H1 (cell line): ENCODE data around the gene MORN5. TPM values are rescaled to one million over a fixed set of nuclear protein-coding genes. Genes with fewer than 3 reads are reported as not detected.
A peak's percentile ranks its signal among the peaks of the same experiment; 100 is the strongest.

Experiments
- CTCF ChIA-PET: fragments of 300-600 bp; sonication (Branson Sonifier 250); formaldehyde crosslinking; loops from one replicate; lab custom pipeline; 2021; ENCODE audit not compliant: partially characterized antibody; lab: Charles Lee
- POLR2A ChIA-PET: fragments of 300-600 bp; sonication (Branson Sonifier 250); formaldehyde crosslinking; loops from one replicate; lab custom pipeline; 2021; ENCODE audit warnings: inconsistent platforms; ENCODE audit not compliant: partially characterized antibody; lab: Charles Lee
- DNase-seq, 2 experiments: peaks; one replicate each; pipeline versions ENCODE4 v3.0.0 to v3.0.0-alpha.2; 2010 to 2022; ENCODE audit warnings: low spot score in 2 of 2, low read depth in 1 of 2, mixed read lengths in 1 of 2
- FAIRE-seq: peaks from 2 replicates; lab custom pipeline; 2011; peaks lifted over from hg19 to GRCh38; lab: Jason Lieb, UNC
- H2AFZ ChIP-seq: 2 replicates; pipeline ENCODE4 v1.8.1; 2012; ENCODE audit warnings: low read length, inconsistent platforms
- H2AK5ac ChIP-seq: 2 replicates; pipeline ENCODE4 v1.6.1; 2013; ENCODE audit warnings: low read depth, low read length
- H2BK120ac ChIP-seq: replicated peaks from 2 replicates; pipeline ENCODE3; 2013; ENCODE audit warnings: low read depth, low read length, inconsistent platforms
- H2BK12ac ChIP-seq: 2 replicates; pipeline ENCODE4 v1.6.1; 2013; ENCODE audit warnings: low read depth, low read length
- H2BK15ac ChIP-seq: 2 replicates; pipeline ENCODE4 v1.6.1; 2013; ENCODE audit warnings: low read length
- H2BK20ac ChIP-seq: 2 replicates; pipeline ENCODE4 v1.6.1; 2013; ENCODE audit warnings: low read length
- H2BK5ac ChIP-seq: 2 replicates; pipeline ENCODE4 v1.6.1; 2013; ENCODE audit warnings: low read depth, low read length
- H3K14ac ChIP-seq: 2 replicates; pipeline ENCODE4 v1.6.1; 2013; ENCODE audit warnings: inconsistent platforms; ENCODE audit not compliant: insufficient read length
- H3K18ac ChIP-seq: 2 replicates; pipeline ENCODE4 v1.6.1; 2013; ENCODE audit warnings: low read length; ENCODE audit errors: extremely low read depth
- H3K23ac ChIP-seq: 2 replicates; pipeline ENCODE4 v1.6.1; 2013; ENCODE audit warnings: inconsistent platforms; ENCODE audit not compliant: insufficient read length
- H3K23me2 ChIP-seq: 2 replicates; pipeline ENCODE4 v1.6.1; 2013; ENCODE audit warnings: low read depth, low read length
- H3K27ac ChIP-seq: 2 replicates; pipeline ENCODE4 v1.6.1; 2011; ENCODE audit warnings: low read depth, low read length, inconsistent platforms
- H3K27me3 ChIP-seq, 4 experiments: replicated peaks in 1 of 4; 1 replicate in 1 of 4; 2 replicates in 3 of 4; pipeline versions ENCODE4 v1.6.1 to v1.8.1; 2011 to 2013; ENCODE audit warnings: low read length in 3 of 4, mild to moderate bottlenecking in 3 of 4, inconsistent platforms in 2 of 4, mixed read lengths in 2 of 4, moderate library complexity in 1 of 4; ENCODE audit not compliant: control insufficient read depth in 3 of 4, insufficient read depth in 3 of 4; ENCODE audit errors: extremely low read depth in 1 of 4
- H3K36me3 ChIP-seq, 4 experiments: 2 replicates each; pipeline versions ENCODE4 v1.6.1 to v1.8.1; 2011 to 2013; ENCODE audit warnings: mild to moderate bottlenecking in 4 of 4, low read length in 3 of 4, moderate library complexity in 2 of 4, control low read depth in 1 of 4, inconsistent platforms in 1 of 4; ENCODE audit not compliant: insufficient read depth in 4 of 4, control insufficient read depth in 2 of 4
- H3K4ac ChIP-seq: replicated peaks from 2 replicates; pipeline ENCODE3; 2013; ENCODE audit warnings: low read length, low read depth, mixed read lengths, inconsistent platforms; ENCODE audit not compliant: insufficient read length
- H3K4me1 ChIP-seq, 4 experiments: replicated peaks in 1 of 4; 1 replicate in 1 of 4; 2 replicates in 3 of 4; pipeline versions ENCODE4 v1.6.1 to v1.8.1; 2011 to 2013; ENCODE audit warnings: low read length in 3 of 4, inconsistent platforms in 2 of 4, mixed read lengths in 1 of 4; ENCODE audit not compliant: insufficient read depth in 4 of 4, control insufficient read depth in 3 of 4
- H3K4me2 ChIP-seq, 2 experiments: 2 replicates each; pipeline versions ENCODE4 v1.6.1 to v1.8.1; 2011 to 2013; ENCODE audit warnings: low read depth in 2 of 2, low read length in 2 of 2, control low read depth in 1 of 2, inconsistent platforms in 1 of 2, mild to moderate bottlenecking in 1 of 2; ENCODE audit not compliant: insufficient read depth in 1 of 2
- H3K4me3 ChIP-seq, 4 experiments: fragments of 200-600, 300-600 bp in 1 of 4; sonication (generic), shearing (Covaris generic), sonication (Bioruptor Twin) in 1 of 4; 2 replicates each; pipeline versions ENCODE4 v1.5.1 to v1.8.1; 2011 to 2016; ENCODE audit warnings: low read length in 4 of 4, low read depth in 3 of 4, control low read depth in 2 of 4, inconsistent platforms in 2 of 4, mild to moderate bottlenecking in 2 of 4, mixed read lengths in 1 of 4, moderate library complexity in 1 of 4; ENCODE audit not compliant: insufficient read depth in 2 of 4; ENCODE audit errors: extremely low read depth in 1 of 4
- H3K56ac ChIP-seq: replicated peaks from 2 replicates; pipeline ENCODE3; 2013; ENCODE audit warnings: low read depth, mild to moderate bottlenecking, mixed read lengths, low read length, inconsistent platforms; ENCODE audit not compliant: insufficient read length
- H3K79me1 ChIP-seq: 2 replicates; pipeline ENCODE4 v1.6.1; 2013; ENCODE audit warnings: low read depth, low read length, control low read depth
- H3K79me2 ChIP-seq, 2 experiments: 2 replicates each; pipeline versions ENCODE4 v1.6.1 to v1.8.1; 2012 to 2013; ENCODE audit warnings: low read length in 2 of 2, mild to moderate bottlenecking in 2 of 2, inconsistent platforms in 1 of 2; ENCODE audit not compliant: insufficient read depth in 2 of 2, control insufficient read depth in 1 of 2
- H3K9ac ChIP-seq, 4 experiments: replicated peaks in 1 of 4; 1 replicate in 1 of 4; 2 replicates in 3 of 4; pipeline versions ENCODE4 v1.6.1 to v1.8.1; 2011 to 2013; ENCODE audit warnings: low read depth in 3 of 4, low read length in 3 of 4, control low read depth in 2 of 4, mild to moderate bottlenecking in 2 of 4, moderate library complexity in 2 of 4, inconsistent platforms in 1 of 4; ENCODE audit errors: extremely low read depth in 1 of 4
- H3K9me3 ChIP-seq, 2 experiments: 2 replicates each; pipeline versions ENCODE4 v1.6.1 to v1.8.1; 2012 to 2013; ENCODE audit warnings: mild to moderate bottlenecking in 2 of 2, moderate library complexity in 2 of 2, control low read depth in 1 of 2, inconsistent platforms in 1 of 2, low read depth in 1 of 2, low read length in 1 of 2, mixed read lengths in 1 of 2; ENCODE audit not compliant: insufficient read depth in 2 of 2
- H4K20me1 ChIP-seq, 2 experiments: replicated peaks in 1 of 2; 2 replicates each; pipeline versions ENCODE3 to v1.8.1; 2011 to 2013; ENCODE audit warnings: inconsistent platforms in 2 of 2, low read length in 2 of 2, mild to moderate bottlenecking in 1 of 2; ENCODE audit not compliant: insufficient read depth in 2 of 2, control insufficient read depth in 1 of 2
- H4K5ac ChIP-seq: 2 replicates; pipeline ENCODE4 v1.6.1; 2013; ENCODE audit warnings: low read length, low read depth, mixed read lengths, inconsistent platforms; ENCODE audit not compliant: insufficient read length
- H4K8ac ChIP-seq: 2 replicates; pipeline ENCODE4 v1.8.0; 2013; ENCODE audit warnings: mild to moderate bottlenecking, moderate library complexity, low read length, inconsistent platforms; ENCODE audit not compliant: insufficient read depth; ENCODE audit errors: extremely low read depth
- H4K91ac ChIP-seq: replicated peaks from 2 replicates; pipeline ENCODE3; 2013; ENCODE audit warnings: low read length, mixed read lengths, inconsistent platforms; ENCODE audit not compliant: insufficient read length
- JUND ChIP-seq: IDR thresholded peaks from 2 replicates; pipeline ENCODE4 v1.6.1; 2011; ENCODE audit warnings: mild to moderate bottlenecking, improper control_type of control experiment, low read length
- RXRA ChIP-seq: IDR thresholded peaks from 2 replicates; pipeline ENCODE4 v1.6.1; 2011; ENCODE audit warnings: low read depth, mild to moderate bottlenecking, low read length, moderate library complexity; ENCODE audit not compliant: insufficient read depth
- SRF ChIP-seq: IDR thresholded peaks from 2 replicates; pipeline ENCODE4 v1.6.1; 2011; ENCODE audit warnings: mild to moderate bottlenecking, low read depth, low read length, moderate library complexity
- WGBS, 2 experiments: shearing (Covaris generic) in 1 of 2; methylation state at CpG; one replicate each; pipeline versions ENCODE4 v1.1.6 to v1.1.7; 2013 to 2015; ENCODE audit warnings: low lambda C conversion rate in 2 of 2, mixed read lengths in 2 of 2, inconsistent platforms in 1 of 2, low coverage in 1 of 2, missing lambda C conversion rate in 1 of 2; ENCODE audit not compliant: insufficient replicate concordance in 2 of 2, insufficient coverage in 1 of 2, insufficient read length in 1 of 2; ENCODE audit errors: extremely low coverage in 1 of 2, missing lambda C conversion rate in 1 of 2; 5-methylcytosine and 5-hydroxymethylcytosine counted together
- polyA plus RNA-seq, 7 experiments: library from polyadenylated mRNA; depleted of rRNA in 3 of 7; stranded (reverse) in 5 of 7; unstranded in 2 of 7; fragments of >200 nt in 5 of 7; fragments of 200-250 nt in 2 of 7; gene quantifications; 1 replicate in 5 of 7; 2 replicates in 1 of 7; 4 replicates in 1 of 7; pipeline versions ENCODE4 v1.2.1 to v1.2.3, GENCODE V29; 2011 to 2013; ENCODE audit warnings: missing spikeins in 2 of 7, mixed read lengths in 2 of 7
- total RNA-seq: library from RNA; stranded (reverse); fragmentation: NEBNext Ultra II Directional; extraction: Animal tissue kit (Norgen Biotek cat#: 25700); gene quantifications from 2 replicates; pipeline ENCODE4 v1.2.1, GENCODE V29; 2021

The MORN5 gene
- total and polyA plus RNA-seq, 2 of the 8 experiments (the other 6 are each of a cell fraction or from before 2014, with no cell fraction given), result not detected

- 4% methylated on average over 27 of the region's 38 CpGs; no CpG with 5 or more reads in 1 of the 2 experiments for WGBS, 2 experiments
Measured at GRCh38 chr9:122228191-122228567, 68.5 kb downstream of the MORN5 start.

More at GRCh38 chr9:122228191-122228567, 68.5 kb downstream of the MORN5 start:
- Histone ChIP-seq H3K4me3 (peak overlapping the region; percentile 29 to 63 (median 41)), H2BK5ac (no peak overlapping the region), H3K4me1 (peaks cover 0 to 28% (median 16%) of the 10 kb centered on the region in 4 experiments; a peak in 6 of 7 replicates), H3K79me1 (no peaks in the 10 kb centered on the region), H2BK120ac (no peak overlapping the region), H4K20me1 (peaks cover 11 to 30% of the 10 kb centered on the region in 2 experiments), H4K91ac (no peak overlapping the region), H3K79me2 (no peaks in the 10 kb centered on the region), H2AFZ (no peak overlapping the region), H3K23ac (no peak overlapping the region), H3K4ac (no peak overlapping the region), H2AK5ac (no peak overlapping the region), H2BK20ac (no peak overlapping the region), H3K56ac (no peak overlapping the region), H3K23me2 (peaks cover 4% of the 10 kb centered on the region; the same call in 1 of the 2 replicates), H3K9me3 (no peaks in the 10 kb centered on the region)
- POLR2A ChIA-PET, result no interaction called here
- no peak for FAIRE-seq
- TF ChIP-seq JUND (no peak), RXRA (no peak), SRF (no peak)
- TF ChIP-seq, all 59 proteins: peak for 0
- no peak overlapping the region for H3K14ac ChIP-seq
- no peak overlapping the region for H4K5ac ChIP-seq
- CTCF ChIA-PET, result interaction anchor here (2.1 kb wide), 1 partner anchor 104 kb away, joined by 12 read pairs; no protein-coding TSS in a partner anchor
- H2BK15ac ChIP-seq, result no peak overlapping the region
- H3K27ac ChIP-seq, result no peak overlapping the region
- H3K4me2 ChIP-seq, result peak overlapping the region; percentile 57 to 77
- H3K18ac ChIP-seq, result no peak overlapping the region; the same call in 1 of the 2 replicates
- peaks cover 0 to 4% (median 0%) of the 10 kb centered on the region in 4 experiments; a peak in 1 of 8 replicates for H3K36me3 ChIP-seq
- no peak for DNase-seq
- no peak overlapping the region for H3K9ac ChIP-seq
- no peak overlapping the region for H2BK12ac ChIP-seq
- H3K27me3 ChIP-seq, result peaks cover 70 to 92% (median 83%) of the 10 kb centered on the region in 4 experiments
- H4K8ac ChIP-seq, result no peak overlapping the region
